K562 (cell line): ENCODE data around the gene LASP1. TPM values are rescaled to one million over a fixed set of nuclear protein-coding genes. Genes with fewer than 3 reads are reported as not detected.

Experiments used
- C11orf30 ChIP-seq: fragments of 450-650 bp; IDR thresholded peaks from 2 replicates; pipeline ENCODE4 v1.6.1; 2016; ENCODE audit warnings: low read depth, mild to moderate bottlenecking
- CBFA2T3 ChIP-seq: fragments of 450-650 bp; IDR thresholded peaks from 2 replicates; pipeline ENCODE4 v1.6.1; 2017
- CREBBP ChIP-seq: IDR thresholded peaks from one replicate; pipeline ENCODE4 v1.6.1; 2012; ENCODE audit warnings: low read depth, mild to moderate bottlenecking, control low read depth, inconsistent platforms, low read length
- ESRRB ChIP-seq: fragments of 250-450 bp; sonication (Bioruptor Pico); IDR thresholded peaks from 2 replicates; pipeline ENCODE4 v1.5.0; 2020; ENCODE audit warnings: mild to moderate bottlenecking, moderate library complexity, borderline replicate concordance
- KAT8 ChIP-seq: fragments of 450-650 bp; IDR thresholded peaks from 2 replicates; pipeline ENCODE4 v1.6.1; 2016; ENCODE audit warnings: low read depth, mild to moderate bottlenecking
- MTA1 ChIP-seq: fragments of 450-650 bp; IDR thresholded peaks from 2 replicates; pipeline ENCODE4 v1.6.1; 2017; ENCODE audit warnings: borderline replicate concordance
- NCOA4 ChIP-seq: fragments of 450-650 bp; IDR thresholded peaks from 2 replicates; pipeline ENCODE4 v1.6.1; 2018; ENCODE audit warnings: mild to moderate bottlenecking; ENCODE audit not compliant: partially characterized antibody
- NCOR1 ChIP-seq: fragments of 450-650 bp; IDR thresholded peaks from 2 replicates; pipeline ENCODE4 v1.6.1; 2016; ENCODE audit warnings: mild to moderate bottlenecking, moderate library complexity
- NR2F6 ChIP-seq: fragments of 450-650 bp; formaldehyde crosslinking; IDR thresholded peaks from 2 replicates; pipeline ENCODE4 v1.4.0; 2020; ENCODE audit warnings: mild to moderate bottlenecking
- PHTF2 ChIP-seq: fragments of 250-450 bp; sonication (Bioruptor Pico); IDR thresholded peaks from 2 replicates; pipeline ENCODE4 v1.5.0; 2021; ENCODE audit warnings: mild to moderate bottlenecking
- POLR2G ChIP-seq: fragments of 200-400 bp; formaldehyde crosslinking; IDR thresholded peaks from 2 replicates; pipeline ENCODE4 v1.6.1; 2017; ENCODE audit warnings: low read depth, mild to moderate bottlenecking, antibody characterized with exemption, low read length, moderate library complexity
- SMARCA4 ChIP-seq: fragments of 450-650 bp; IDR thresholded peaks from 2 replicates; pipeline ENCODE4 v1.6.1; 2016
- TCF7 ChIP-seq: sonication (generic); IDR thresholded peaks from 2 replicates; pipeline ENCODE4 v1.6.1; 2016; ENCODE audit warnings: antibody characterized with exemption, borderline replicate concordance
- ZBTB1 ChIP-seq: sonication (generic); formaldehyde crosslinking; IDR thresholded peaks from 2 replicates; pipeline ENCODE4 v1.8.1; 2023; ENCODE audit warnings: missing genetic modification reagents, low read depth, mild to moderate bottlenecking, borderline replicate concordance
- ZNF23 ChIP-seq: fragments of 250-450 bp; sonication (Bioruptor Pico); IDR thresholded peaks from 2 replicates; pipeline ENCODE4 v1.4.0; 2020; ENCODE audit warnings: mild to moderate bottlenecking
- ZNF589 ChIP-seq: fragments of 200-800 bp; sonication (Bioruptor generic); IDR thresholded peaks from 2 replicates; pipeline ENCODE4 v1.6.1; 2016; ENCODE audit warnings: low read depth, missing genetic modification characterization, missing compliant biosample characterization
- polyA plus RNA-seq, 8 experiments: library from polyadenylated mRNA; depleted of rRNA in 4 of 8; stranded (reverse) in 5 of 8; unstranded in 3 of 8; fragments of >200 nt; fragmentation: Nextera tagmentation in 2 of 8; fragmentation: Illumina TruSeq in 1 of 8; extraction: Ambion mirVana in 2 of 8; extraction: Trizol in 1 of 8; gene quantifications; 2 replicates each; pipeline versions ENCODE4 v1.2.1 to v1.2.3, GENCODE V29; 2011 to 2014; ENCODE audit warnings: inconsistent platforms in 1 of 8, missing spikeins in 1 of 8
- total RNA-seq, 7 experiments: library from RNA; depleted of rRNA in 6 of 7; stranded (reverse); fragments of >200 nt in 6 of 7; fragmentation: Illumina TruSeq in 2 of 7; extraction: Trizol in 2 of 7; gene quantifications; 2 replicates each; pipeline versions ENCODE4 v1.2.1 to v1.2.3, GENCODE V29; 2011 to 2021; ENCODE audit warnings: low replicate concordance in 1 of 7
- TF ChIP-seq, protein P1 (sequence below), 3 experiments: fragments of 200-800 bp in 1 of 3; fragments of 250-450 bp in 1 of 3; fragments of 450-650 bp in 1 of 3; sonication (Bioruptor Pico) in 1 of 3; sonication (Bioruptor generic) in 1 of 3; formaldehyde crosslinking in 1 of 3; IDR thresholded peaks; 2 replicates each; pipeline versions ENCODE4 v1.6.1 to v1.8.0; 2016 to 2022; ENCODE audit warnings: mild to moderate bottlenecking in 2 of 3, missing genetic modification characterization in 2 of 3, missing compliant biosample characterization in 1 of 3, moderate library complexity in 1 of 3
- TF ChIP-seq, protein P2 (sequence below): fragments of 450-650 bp; IDR thresholded peaks from 2 replicates; pipeline ENCODE4 v1.7.0; 2016; ENCODE audit warnings: borderline replicate concordance
- TF ChIP-seq, protein P3 (sequence below): fragments of 250-450 bp; sonication (Bioruptor Pico); IDR thresholded peaks from 2 replicates; pipeline ENCODE4 v1.5.0; 2021; ENCODE audit warnings: mild to moderate bottlenecking, moderate library complexity

Gene LASP1
- total and polyA plus RNA-seq, 9 of the 15 experiments (the other 6 are each of a cell fraction or from before 2014, with no cell fraction given): 23.0 to 125 (median 55.3) TPM

DNA sequence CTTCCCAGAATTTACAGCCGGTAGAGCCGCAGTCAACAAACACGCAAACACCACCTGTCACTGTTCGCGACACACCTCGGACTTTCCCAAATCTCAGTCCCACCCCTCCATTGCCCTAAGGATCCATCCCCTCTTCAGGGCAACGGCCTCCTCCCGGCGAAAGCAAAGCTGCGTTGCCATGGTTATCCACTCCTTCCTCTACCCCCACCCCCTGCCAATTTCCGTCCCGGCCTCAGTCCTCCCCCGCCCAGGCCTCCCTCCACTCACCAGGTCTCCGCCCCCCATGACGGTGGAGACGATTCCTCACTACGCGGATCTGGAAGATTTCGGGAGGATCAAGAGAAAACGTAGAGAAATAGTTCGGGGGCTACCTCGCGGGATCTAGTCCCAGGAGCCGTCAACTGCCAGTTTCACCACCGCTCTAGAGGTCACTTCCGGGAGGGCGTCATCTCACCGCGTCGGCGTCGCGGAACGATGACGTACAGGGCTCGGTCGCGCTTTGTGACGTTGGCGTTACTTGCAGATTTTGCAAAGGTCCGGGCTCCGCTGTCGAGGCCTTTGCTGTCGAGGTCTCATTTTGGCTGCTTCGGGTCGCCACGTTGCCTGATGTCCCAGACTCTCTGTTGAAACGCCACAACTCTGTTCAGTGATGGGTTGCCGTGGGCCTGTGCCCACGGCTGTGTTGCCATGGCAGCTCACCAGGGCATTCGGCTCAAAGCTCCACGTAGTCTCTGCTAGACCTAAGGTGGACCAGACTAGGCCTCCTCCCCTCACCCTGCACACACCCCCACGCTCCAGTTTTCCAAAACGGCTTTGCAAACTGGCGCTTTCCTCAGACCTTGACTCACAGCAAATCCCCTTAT is 44.7 kb upstream of the LASP1 start, which contains the start of gene CWC25 (continued):
- TF ChIP-seq POLR2G (peak; percentile 95), TCF7 (0 out of 2 replicates have a peak, but pooled peaks have one; percentile 76), KAT8 (no peak), ESRRB (CRISPR knock-in tag) (no peak), CBFA2T3 (no peak), NCOR1 (peak; percentile 49; the same call in 1 of the 2 replicates), ZNF23 (no peak), CREBBP (no peak), ZNF589 (CRISPR knock-in tag) (peak; percentile 82; the same call in 1 of the 2 replicates), SMARCA4 (no peak), NCOA4 (no peak), NR2F6 (no peak), MTA1 (peak; percentile 100), C11orf30 (peak; percentile 100), ZBTB1 (CRISPR knock-in tag) (no peak; the same call in 1 of the 2 replicates), PHTF2 (CRISPR knock-in tag) (no peak)
- TF ChIP-seq, protein P1, sequence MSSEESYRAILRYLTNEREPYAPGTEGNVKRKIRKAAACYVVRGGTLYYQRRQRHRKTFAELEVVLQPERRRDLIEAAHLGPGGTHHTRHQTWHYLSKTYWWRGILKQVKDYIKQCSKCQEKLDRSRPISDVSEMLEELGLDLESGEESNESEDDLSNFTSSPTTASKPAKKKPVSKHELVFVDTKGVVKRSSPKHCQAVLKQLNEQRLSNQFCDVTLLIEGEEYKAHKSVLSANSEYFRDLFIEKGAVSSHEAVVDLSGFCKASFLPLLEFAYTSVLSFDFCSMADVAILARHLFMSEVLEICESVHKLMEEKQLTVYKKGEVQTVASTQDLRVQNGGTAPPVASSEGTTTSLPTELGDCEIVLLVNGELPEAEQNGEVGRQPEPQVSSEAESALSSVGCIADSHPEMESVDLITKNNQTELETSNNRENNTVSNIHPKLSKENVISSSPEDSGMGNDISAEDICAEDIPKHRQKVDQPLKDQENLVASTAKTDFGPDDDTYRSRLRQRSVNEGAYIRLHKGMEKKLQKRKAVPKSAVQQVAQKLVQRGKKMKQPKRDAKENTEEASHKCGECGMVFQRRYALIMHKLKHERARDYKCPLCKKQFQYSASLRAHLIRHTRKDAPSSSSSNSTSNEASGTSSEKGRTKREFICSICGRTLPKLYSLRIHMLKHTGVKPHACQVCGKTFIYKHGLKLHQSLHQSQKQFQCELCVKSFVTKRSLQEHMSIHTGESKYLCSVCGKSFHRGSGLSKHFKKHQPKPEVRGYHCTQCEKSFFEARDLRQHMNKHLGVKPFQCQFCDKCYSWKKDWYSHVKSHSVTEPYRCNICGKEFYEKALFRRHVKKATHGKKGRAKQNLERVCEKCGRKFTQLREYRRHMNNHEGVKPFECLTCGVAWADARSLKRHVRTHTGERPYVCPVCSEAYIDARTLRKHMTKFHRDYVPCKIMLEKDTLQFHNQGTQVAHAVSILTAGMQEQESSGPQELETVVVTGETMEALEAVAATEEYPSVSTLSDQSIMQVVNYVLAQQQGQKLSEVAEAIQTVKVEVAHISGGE (CRISPR knock-in tag; IDR thresholded peaks at IDR 0.05): peak in 1 of 3 experiments; percentile 70; a peak in 1 of 6 replicates
- TF ChIP-seq, protein P2, sequence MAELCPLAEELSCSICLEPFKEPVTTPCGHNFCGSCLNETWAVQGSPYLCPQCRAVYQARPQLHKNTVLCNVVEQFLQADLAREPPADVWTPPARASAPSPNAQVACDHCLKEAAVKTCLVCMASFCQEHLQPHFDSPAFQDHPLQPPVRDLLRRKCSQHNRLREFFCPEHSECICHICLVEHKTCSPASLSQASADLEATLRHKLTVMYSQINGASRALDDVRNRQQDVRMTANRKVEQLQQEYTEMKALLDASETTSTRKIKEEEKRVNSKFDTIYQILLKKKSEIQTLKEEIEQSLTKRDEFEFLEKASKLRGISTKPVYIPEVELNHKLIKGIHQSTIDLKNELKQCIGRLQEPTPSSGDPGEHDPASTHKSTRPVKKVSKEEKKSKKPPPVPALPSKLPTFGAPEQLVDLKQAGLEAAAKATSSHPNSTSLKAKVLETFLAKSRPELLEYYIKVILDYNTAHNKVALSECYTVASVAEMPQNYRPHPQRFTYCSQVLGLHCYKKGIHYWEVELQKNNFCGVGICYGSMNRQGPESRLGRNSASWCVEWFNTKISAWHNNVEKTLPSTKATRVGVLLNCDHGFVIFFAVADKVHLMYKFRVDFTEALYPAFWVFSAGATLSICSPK: no peak
- TF ChIP-seq, protein P3, sequence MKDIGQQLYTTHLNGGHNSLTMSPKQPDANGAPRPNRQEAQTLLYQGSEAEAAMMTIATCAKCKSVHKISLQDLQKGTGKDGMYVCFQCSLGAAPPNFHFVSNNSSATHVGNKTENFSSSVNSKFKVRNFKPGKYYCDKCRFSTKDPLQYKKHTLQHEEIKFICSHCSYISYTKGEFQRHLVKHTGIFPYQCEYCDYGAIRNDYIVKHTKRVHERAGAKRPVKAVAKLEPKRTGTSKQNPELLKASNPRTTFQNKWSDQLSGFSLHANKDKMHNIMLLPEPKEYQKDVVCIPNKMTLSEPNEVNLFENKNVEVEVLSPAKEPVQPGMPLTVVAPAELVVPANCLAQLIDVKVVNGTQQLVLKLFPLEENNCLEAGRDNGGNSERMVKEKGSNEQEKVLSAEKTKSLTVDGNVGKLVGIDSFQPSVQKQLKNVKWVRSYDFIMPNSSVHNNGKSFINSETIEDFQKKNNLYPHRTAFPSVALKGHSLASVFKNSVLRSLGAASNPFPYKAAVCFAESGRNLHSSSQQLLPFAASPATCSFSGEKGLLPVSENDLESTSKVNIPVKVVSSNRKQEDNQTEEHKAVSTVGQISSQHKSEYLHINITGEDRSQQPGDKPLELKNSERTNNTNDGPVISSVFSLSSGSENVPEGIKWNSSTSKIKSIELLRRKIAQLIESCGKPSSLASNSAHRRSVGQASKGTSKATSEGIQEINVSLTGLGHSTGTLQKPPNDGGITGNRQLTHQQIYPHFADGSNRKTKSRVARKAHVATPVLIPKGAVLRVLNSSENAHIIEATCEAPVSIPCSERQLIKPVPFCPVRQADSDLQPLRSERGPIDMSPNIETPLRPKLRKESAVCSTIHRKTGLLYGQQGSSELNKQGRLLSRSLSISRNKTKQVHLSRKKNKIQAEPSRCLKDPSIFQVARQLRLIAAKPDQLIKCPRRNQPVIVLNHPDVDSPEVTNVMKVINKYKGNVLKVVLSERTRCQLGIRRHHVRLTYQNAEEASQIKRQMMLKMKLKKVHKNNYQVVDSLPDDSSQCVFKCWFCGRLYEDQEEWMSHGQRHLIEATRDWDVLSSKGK (CRISPR knock-in tag): no peak
